Smooth muscle cell of the brain vasculature (primary cell): ENCODE results near the gene ACTL10.
"Not testable (repeated sequence)": the region's sequence is repeated elsewhere in the genome, so short reads cannot be mapped to it uniquely, and the experiment has no call there.

Experiments
- DNase-seq: peaks from one replicate; pipeline ENCODE4 v3.0.0-alpha.2; 2012; ENCODE audit warnings: low read depth, low spot score

ACTL10 gene

DNA sequence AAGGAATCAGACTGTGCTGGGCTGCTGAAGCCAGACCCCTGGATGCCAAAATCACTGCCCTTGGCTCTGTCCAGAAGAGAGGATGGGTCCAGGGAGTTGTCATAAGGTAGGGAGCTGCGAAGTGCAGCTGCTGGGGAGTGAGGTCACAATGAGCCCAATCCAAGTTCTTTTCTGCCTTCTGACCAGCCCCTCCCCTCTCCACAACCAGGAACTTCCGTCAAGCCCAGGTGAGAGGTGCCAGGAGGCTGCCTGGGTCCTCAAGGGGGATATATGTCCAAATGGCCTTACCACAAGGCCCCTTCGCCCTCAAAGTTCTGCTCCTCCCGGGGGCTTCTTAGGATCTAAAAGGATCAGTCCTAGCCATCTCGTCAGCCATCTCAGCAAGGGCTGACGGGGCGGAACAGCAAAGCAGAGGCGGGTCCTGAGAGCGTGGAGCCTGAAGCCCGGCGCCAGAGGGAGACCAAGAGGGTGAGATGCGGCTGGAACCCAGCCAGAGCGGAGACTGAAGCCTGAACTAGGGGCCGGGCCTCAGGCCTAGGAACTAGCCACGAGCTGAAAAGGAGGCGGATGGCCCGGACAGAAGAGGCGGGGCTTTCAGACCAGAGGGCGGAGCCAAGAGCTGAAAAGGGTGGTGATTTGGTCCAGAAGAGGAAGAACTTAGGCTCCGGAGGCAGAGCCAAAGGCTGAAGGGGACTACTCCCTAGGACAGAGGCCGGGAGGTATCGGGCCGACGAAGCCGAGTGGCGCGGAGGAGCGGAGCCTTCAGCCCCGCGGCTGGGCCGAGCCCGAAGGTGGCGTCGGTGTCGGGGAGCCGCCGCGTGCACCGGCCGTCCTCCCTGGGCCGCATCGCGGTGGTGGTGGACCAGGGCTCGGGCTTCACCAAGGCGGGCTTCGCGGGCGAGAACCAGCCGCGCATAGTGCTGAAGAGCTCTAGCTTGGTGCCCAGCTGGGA lies at the start of gene ACTL10:
Gene ACTL10, plus strand, starts transcription at position 651 of the 952 bp plus-strand sequence. CDS start 555 bp downstream, outside the sequence.
- DNase-seq, result peak; percentile 97

DNA sequence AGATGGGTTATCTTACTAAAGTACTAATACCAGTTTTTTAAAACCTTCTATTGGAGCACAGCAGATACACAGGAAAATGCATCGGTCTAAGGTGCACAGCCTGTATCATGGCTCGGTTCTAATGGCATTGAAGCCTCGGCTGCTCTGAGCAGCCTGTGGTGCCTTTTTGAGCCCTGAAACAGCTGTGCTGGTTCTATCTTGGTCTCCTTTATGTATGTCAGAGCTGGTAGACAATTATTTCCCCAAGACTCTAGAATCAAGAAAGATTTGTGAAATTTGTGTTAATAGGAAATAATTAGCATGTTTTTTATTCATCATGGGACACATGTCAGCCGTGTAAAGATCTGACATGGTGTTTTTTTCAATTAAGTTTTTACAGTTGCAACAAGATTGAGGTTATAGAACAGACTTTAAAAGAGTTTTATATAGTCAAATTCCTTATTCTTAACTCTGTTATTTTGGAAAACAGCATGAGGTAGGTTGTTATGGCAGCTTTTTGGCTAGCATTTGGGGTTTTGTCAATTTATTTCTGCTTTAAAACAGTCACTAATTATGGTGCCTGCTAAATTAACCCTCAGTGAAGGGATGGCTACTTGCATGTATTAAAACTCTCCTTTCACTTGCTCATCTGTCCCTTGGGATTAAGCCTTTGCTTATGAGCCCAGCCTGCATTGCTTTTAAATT lies 44.9 kb upstream of the ACTL10 start:
- no peak for DNase-seq

DNA sequence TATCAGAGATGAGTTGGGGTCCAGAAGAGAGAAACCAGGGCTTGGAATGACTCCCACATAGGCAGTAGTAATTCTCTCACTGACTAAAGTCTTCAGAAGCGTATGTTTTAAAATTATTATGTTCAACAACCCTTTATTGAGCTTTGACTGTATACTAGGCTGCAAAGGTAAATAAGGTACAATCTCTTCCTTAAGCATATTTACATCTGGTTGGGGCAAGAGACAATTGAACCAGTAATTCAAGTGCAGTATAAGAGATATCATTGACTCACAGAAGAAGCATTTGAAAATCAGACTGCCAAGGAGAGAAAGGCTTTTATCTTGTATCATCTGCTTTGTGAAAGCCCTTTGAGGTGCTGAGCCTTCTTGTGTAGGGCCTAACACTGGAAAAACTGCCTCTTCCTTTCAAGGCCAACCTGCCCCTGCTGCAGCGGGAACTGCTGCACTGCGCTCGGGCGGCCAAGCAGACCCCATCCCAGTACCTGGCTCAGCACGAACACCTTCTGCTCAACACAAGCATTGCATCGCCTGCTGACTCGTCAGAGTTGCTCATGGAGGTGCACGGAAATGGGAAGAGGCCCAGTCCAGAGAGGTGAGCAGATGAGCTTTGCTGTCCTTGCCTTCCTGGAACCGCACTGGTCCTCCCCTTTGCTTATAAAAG lies 43.9 kb upstream of the ACTL10 start:
- DNase-seq, result no peak

DNA sequence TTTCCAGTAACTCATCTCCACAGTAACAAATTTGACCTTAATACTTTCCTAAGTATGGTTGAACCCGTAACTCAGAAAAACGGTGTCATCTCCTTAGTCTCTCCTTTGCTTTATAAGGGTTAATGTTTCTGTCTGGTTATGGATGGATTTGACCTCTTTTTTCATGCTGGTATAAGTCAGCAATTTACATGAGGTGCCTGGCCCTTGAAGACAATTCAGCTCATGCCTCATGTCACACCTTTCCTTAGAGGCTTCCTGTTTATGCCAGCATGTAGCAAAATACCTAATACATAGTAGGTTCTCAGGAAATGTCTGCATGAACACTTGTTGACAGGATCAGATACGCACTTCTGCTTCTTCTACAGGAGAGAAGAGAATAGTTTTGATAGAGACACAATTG lies 42.3 kb upstream of the ACTL10 start:
- no peak for DNase-seq

DNA sequence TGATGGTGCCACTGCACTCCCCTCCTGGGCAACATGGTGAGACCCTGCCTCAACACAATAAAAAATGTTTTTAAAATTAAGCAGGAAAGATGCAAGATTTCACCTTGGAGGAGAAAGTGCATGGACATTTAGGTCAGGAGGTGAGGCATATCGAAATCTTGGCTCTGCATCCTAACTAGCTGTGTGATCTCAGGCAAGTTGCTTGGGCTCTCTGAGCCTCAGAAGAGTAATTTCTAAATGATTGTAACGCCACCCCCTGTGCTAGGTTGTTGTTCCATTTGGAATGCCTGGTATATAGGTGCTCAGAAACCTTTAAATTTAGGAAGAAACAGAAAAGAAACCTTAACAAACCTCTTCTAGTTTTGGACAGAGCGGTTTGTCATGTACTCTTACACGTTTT lies 40.6 kb upstream of the ACTL10 start:
- DNase-seq, result no peak

DNA sequence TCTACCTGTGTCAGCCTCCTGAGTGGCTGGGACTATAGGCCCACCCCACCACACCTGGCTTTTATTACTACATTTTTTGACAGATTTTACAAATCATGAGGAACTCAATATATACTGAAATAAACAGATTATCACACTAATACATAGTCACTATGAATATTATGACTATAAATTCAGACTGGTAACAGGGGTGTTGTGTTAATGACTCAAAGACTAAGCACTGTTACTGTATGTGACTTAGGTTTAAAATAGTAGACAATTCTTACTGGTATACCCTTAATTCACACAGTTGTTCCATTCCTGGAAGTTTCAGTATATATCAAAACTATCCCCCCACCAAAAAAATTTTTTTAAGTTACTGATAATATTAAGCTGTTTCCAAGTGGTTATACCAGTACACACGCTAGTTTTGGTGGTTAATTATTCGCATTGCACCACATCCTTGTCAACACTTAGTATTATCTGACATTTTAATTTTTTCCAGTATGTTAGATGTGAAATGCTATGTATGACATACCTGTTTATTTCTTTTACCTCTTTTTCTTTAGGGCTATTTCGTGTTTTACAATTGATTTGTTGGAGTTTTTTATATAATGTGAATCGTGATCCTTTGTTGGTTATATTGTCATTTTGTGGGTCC lies 39.0 kb upstream of the ACTL10 start:
- DNase-seq, result no peak

DNA sequence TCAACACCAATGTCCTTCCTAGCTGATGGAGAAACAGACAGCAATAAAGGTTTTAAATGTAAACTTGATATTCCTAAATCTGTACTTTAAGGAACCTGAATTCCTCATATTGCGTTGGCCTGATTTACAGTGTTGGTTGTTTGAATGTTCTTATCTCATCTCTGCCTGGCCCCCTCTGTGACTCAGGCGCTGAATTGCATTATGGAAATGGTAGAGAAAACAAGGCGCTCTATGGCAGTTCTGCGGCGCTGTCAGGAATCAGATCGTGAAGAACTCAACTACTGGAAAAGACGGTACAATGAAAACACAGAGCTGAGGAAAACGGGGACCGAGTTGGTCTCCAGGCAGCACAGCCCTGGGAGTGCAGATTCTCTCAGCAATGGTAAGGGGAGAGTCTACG lies 37.2 kb upstream of the ACTL10 start:
- DNase-seq, result no peak

DNA sequence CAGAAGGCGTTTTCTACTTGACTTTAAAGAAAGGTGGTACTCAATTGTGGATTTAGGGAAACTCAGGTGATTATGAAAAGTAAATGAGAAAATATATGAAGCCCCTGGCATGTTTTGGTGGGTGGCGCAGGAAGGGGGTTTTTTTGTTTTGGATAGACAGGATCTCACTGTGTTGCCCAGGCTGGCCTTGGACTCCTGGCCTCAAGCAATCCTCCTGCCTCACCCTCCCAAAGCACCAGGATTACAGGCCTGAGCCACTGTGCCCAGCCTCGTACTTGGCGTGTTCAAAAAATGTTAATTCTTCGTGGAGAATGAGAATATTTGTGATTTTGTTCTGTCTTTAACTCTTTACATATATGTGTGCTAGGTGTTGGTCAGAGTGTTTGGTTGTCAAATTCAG lies 36.8 kb upstream of the ACTL10 start:
- no peak for DNase-seq

DNA sequence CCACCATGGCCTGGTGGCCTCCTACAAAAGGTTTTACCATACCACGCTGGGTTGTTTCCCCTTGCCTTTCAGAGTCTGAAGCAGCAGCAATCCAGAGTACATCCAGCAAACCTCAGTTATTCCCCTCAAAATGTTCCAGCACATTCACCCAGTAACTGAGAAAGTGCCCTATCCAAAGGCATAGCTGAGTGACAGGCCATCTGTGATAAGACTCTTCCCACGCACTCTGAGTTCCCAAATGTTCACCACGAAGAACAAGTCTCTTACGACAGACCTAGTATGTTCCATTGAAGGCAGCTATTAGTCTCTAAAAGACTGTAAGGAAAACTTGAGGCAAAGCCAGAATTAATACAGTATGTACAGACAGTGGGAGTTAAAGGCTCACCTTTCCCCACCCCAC lies 36.2 kb upstream of the ACTL10 start:
- DNase-seq, result no peak

DNA sequence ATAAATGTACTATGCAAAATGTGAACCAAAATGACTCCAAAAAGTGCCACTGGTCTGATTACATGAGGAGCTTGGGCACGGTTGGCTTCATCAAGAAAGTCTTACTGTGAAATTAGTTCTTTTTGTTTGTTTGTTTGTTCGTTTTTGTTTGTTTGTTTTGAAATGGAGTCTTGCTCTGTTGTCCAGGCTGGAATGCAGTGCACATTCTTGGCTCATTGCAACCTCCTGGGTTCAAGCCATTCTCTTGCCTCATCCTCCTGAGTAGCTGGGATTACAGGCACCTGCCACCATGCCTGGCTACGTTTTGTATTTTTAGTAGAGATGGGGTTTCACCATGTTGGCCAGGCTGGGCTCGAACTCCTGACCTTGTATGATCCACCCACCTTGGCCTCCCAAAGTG lies 34.8 kb upstream of the ACTL10 start:
- DNase-seq, result not testable (repeated sequence)

DNA sequence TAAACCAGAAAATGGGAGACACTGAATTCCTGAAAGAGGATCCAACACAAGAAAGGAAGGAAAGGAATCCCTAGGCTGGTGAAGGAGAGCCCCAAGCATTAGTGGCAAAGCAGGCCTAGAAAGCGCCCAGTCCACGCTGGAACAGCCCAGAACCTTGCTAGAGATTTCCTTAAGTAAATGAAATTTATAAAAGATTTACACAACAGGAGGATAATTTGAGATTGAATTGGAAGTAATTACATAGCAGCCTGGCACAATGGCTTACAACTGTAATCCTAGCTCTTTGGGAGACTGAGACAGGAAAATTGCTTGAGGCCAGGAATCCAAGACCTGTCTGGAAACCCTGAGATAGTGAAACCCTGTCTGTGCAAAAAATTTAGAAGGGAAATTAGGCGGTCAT lies 31.4 kb upstream of the ACTL10 start:
- DNase-seq, result no peak

DNA sequence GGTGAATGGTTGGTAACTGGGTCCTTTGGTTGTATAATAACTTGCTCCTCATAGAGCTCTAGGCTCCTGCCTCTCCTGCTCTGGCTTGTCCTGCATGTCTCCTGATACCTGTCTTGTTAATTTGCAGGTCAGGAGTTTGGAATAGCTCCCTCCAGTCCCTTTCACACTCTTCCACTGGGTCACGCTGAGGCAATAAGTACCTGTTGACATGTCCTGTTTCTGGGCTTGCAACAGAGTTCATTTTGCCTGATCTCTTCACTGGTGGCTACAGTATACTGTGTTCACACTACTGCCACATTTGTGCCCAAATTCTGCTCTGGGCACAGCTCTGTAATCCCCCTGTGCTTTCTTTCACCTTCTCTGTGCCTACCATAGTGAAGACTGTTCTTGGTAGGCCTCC lies 30.0 kb upstream of the ACTL10 start:
- no peak for DNase-seq

DNA sequence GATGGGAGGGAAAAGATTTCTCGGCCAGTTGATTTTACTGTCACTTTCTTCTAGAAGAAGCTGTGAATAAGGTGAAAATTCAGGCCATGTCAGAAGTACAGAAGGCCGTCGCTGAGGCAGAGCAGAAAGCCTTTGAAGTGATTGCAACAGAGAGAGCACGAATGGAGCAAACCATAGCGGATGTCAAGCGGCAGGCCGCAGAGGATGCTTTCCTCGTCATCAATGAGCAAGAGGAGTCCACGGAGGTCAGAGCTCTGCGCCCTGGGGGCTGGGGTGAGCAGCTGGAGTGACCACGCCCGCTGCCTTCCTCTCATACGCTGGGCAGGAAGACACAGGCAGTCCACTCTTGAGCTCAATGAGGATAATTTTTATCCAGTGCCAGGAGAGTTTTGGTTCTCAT lies 26.5 kb upstream of the ACTL10 start:
- no peak for DNase-seq

DNA sequence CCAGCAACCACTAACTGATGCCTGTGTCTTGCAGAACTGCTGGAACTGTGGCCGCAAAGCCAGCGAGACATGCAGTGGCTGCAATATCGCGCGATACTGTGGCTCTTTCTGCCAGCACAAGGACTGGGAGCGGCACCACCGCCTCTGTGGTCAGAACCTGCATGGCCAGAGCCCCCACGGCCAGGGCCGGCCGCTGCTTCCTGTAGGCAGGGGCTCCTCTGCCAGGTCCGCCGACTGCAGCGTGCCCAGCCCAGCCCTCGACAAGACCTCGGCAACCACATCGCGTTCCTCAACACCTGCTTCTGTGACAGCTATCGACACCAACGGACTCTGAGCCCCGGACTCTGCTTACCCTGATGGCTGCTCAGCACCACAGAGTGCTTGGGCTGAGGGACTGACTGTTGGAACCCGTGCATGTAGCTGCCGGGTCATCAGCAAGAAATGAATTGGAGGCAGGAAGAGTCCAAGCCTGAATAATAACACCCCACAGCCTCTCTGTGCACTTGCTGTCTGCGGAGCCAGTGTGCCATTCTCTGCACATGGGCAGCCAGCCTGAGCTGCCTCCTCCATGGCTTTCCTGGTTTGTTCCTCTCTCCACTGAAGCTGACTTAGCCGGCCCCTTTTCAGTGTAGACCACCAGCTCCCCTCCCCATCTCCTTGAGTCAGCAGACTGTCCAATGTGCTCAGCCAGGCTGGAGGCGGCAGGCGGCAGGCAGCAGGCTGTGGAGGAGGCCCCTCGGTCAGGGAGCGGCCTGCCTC lies 22.3 kb upstream of the ACTL10 start:
- no peak for DNase-seq

DNA sequence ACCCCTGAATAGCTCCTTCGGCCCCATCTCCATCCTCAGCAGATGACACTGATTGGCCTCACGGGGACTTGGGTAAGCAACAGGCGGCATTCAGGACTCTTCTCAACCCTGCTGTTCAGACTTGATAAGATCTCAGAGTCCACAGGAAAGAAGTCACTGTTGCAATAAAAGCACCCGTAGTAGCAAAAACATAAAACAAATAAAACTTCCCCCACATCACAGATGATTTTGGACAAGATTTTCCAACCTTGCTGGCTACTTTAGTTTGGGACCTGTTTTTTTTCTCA lies 21.7 kb upstream of the ACTL10 start:
- DNase-seq, result no peak

DNA sequence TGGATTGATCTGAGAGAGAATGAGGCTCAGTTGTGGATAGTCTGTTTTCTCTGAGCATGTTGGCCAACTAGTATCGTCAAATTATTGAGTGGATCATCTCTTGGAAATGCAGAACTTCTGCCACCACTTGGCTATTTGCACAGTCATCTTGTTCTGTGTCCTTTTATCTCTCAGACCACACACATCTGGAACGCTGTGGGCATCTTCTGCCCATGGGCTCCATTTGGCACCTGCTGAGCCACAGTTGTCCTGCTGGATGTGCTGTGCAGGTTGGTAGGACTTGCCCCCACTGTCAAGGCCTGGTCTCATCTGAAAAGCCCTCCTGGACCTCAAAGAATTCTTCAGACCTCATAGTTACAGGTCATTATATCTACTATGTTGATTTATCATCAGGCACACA lies 21.3 kb upstream of the ACTL10 start:
- DNase-seq, result no peak

DNA sequence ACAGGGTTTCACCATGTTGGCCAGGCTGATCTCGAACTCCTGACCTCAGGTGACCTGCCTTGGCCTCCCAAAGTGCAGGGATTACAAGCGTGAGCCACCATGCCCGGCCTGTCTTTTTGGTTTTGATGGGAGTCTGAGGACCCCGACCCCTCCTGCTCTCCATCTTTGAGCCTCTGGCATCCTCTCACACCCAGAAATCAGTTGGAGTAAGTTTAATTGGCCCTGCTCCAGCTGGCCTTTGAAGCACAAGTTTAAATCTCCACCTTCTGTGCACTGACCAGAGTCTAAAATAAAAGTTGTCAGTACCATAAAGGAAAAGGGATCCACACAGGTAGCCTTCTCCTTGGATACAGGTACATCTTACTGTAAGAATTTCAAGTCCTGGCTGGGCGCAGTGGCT lies 20.6 kb upstream of the ACTL10 start:
- DNase-seq, result no peak

DNA sequence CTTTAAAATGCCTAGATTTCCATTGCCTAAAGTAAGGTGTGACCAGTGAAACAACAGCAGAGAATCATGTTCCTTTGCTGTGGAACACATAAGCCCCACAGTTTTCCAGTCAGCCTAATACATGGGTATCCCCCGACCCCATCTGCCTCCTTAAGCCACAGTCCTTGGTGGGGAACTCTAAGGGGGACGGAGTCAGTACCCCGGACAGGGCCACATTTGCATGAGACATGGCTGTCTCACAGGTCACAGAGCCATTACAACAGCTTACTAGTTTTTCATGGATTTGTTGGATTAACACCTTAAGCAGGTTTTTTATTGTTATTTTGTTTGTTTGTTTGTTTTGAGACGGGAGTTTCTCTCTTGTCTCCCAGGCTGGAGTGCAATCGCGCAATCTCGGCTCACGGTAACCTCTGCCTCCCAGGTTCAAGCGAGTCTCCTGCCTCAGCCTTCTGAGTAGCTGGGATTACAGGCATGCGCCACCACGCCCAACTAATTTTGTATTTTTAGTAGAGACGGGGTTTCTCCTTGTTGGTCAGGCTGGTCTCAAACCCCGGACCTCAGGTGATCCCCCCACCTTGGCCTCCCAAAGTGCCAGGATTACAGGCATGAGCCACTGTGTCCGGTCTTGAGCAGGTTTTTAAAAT lies 19.7 kb upstream of the ACTL10 start:
- not testable (repeated sequence) for DNase-seq

DNA sequence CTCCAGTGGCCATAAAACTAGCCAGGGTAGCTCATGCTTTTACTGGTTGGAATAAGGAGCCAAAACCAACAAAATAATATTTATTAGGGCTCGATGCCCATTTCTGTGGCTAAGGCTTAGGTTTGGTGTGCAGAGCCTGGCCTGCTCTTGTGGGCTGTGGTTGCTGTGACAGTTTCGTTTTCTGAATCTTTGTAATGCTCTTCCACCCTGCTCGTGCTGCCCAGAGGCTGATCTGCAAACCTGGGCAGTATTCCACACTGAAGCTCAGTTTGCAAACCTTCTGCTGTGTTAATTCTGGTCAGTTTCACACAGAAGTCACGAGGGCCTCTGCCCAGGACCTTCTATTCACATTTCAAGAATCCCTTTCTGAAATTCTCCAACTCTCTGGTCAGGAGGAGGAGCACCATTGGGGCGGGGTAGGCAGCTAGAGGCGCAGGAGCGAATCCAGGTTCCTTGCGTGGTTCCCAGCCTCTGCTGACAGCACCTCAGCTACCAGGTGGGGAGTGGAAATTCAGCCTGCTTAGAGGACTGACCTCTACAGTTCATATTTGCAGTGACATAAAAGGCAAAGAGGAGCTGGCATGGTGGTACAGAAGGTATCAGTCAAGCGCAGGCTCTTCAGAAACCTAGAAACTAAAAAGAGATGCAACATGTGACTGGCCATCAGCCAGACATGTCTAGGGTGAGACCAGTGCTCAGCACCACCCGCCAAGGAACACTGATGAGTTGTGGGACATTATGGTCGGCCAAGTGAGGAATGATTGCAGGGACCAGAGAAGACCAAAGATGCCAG lies 18.9 kb upstream of the ACTL10 start:
- DNase-seq, result peak; percentile 73

DNA sequence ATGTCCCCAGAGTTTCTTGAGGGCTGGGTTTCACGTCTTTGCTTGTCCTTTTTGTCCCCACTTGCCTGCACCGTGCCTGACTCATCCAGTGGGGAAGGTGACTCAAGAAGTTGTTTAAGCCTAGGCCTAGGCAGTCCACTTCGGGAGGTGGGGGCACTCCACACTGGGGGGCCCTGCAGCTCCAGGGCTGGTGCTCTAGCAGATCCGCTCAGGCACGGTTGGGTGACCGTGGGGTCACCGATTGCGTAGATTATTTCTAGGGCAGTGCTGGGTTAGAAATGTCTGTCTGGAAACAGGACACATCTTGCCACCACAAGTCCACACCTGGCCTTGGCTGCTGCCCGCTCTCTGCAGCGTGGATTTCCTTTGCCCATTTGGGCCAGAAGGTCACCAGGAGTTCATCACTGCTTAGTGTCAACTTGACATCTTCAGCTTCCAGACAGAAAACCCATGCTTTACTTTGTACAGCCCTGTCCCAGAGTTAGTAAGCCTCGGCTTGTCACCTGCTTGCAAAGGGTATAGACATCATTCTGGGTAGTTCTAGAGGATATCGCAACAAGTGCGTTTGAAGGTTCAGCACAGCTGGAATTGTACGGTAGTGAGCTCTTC lies 18.2 kb upstream of the ACTL10 start:
- DNase-seq, result no peak
